Activated T-helper 17 cell treated with anti-CD3 and anti-CD28 coated beads, Interleukin-2, amount 50 U/mL, for 72 hours (primary cell): ENCODE results near the gene RING1. TPM values are rescaled to one million over a fixed set of nuclear protein-coding genes. Genes with fewer than 3 reads are reported as not detected.

Experiments used
- ATAC-seq: fragments of 150-1000 bp; cut with Tn5 transposase; replicated peaks from 2 replicates; pipeline ENCODE4 v1.10.0; 2021; ENCODE audit warnings: mild to moderate bottlenecking, moderate library complexity
- H3K27ac Mint-ChIP-seq: one replicate; pipeline ENCODE4 v1.8.0; 2022; ENCODE audit warnings: mixed read lengths
- H3K27me3 Mint-ChIP-seq: one replicate; pipeline ENCODE4 v1.8.0; 2022; ENCODE audit warnings: mixed read lengths
- H3K36me3 Mint-ChIP-seq: one replicate; pipeline ENCODE4 v1.8.0; 2022; ENCODE audit warnings: low read depth, mild to moderate bottlenecking, mixed read lengths
- H3K4me1 Mint-ChIP-seq: one replicate; pipeline ENCODE4 v1.8.0; 2022; ENCODE audit warnings: mixed read lengths
- H3K4me3 Mint-ChIP-seq: one replicate; pipeline ENCODE4 v1.8.0; 2022; ENCODE audit warnings: mild to moderate bottlenecking, mixed read lengths
- H3K9me3 Mint-ChIP-seq: one replicate; pipeline ENCODE4 v1.8.0; 2022; ENCODE audit warnings: mixed read lengths
- total RNA-seq, 2 donors: library from RNA; stranded (reverse); gene quantifications; one replicate each; pipeline ENCODE4 v1.2.3, GENCODE V29; 2022

RING1 gene
- total RNA-seq, 2 donors from 2014 or later = 22.7 to 25.1 TPM

DNA sequence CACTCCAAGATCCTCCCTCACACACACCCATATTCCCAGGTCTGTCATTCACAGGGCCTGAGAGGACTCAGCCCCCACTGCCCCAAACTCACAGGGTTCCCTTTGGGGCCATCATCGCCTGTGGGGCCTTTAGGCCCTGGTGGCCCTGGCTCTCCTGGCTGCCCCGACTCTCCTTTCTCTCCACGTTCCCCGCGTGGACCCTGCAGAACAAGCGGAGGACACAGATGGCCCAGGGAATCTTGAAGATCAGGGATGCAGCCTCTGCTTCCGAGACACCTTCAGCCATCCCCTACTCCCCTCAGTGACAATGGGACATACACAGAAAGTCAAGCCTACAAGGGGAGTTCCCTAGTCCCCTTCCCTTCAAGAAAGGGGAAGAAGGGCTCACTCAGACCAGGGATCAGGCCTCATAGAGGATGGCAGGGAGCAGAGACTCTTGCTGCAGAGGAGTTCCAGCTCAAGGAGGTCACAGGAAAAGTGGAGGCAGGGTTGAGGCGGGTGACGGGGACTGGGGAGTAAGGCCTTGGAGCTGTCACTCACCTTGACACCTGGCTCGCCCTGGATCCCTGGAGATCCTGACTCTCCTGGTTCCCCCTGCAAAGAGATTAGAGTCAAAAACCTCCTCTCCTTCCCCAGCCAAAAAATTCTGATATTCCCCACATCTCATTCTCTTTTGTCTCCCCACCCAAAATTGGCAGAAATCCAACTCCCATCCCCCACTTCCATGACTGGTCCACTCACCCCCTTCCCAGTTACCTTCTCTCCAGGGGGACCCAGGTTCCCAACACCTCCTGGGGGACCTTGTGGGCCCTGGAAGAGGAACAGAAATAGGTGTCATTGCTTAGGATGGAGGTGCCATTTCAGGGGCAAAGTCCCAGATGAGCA, 38.8 kb upstream of the RING1 start:
- H3K27ac Mint-ChIP-seq = no peak overlapping the region
- peaks cover 3% of the 10 kb centered on the region for H3K27me3 Mint-ChIP-seq
- H3K4me1 Mint-ChIP-seq = no peaks in the 10 kb centered on the region
- no peaks in the 10 kb centered on the region for H3K36me3 Mint-ChIP-seq
- no peak for ATAC-seq
- H3K4me3 Mint-ChIP-seq = no peak overlapping the region
- no peaks in the 10 kb centered on the region for H3K9me3 Mint-ChIP-seq

DNA sequence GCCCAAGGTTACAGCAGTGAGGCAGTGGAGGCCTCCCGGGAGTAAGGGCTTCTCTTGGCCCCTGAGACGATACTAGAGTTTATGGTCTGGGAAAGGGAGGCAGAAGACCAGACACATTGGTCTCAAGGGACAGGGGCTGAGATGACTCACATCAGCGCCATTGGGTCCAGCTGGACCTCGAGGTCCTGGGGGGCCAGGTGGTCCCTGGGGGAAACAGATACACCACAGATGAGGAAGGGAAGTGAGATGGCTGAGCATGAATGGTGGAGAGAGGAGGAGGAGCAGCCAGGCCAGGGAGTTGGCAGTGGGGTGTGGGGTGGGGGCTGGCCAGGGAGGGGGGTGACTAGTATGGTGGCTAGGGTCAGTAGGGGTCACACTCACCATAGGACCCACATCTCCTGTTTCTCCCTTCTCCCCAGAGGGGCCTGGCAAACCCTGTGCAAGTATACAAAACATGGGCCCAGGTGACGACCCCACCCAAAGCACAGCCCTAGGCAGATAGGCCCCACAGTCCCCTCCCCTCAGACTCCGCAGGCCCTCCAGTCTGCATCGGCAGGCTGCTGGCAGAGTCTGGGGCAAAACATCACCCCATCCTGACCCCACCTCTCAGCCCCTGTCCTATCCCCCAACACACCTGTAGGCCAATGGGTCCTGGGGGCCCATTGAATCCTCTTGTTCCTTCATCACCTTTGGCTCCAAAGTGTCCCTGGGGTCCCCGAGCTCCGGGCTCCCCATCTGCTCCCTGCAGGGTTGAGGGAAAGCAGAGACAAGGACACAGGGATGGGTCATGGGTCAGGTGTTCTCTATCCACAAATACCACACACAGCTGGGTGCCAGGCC, 37.9 kb upstream of the RING1 start:
- no peak for ATAC-seq
- Mint-ChIP-seq H3K9me3 (no peaks in the 10 kb centered on the region), H3K36me3 (no peaks in the 10 kb centered on the region), H3K27me3 (peaks cover 7% of the 10 kb centered on the region), H3K27ac (no peak overlapping the region), H3K4me3 (no peak overlapping the region), H3K4me1 (no peaks in the 10 kb centered on the region)

DNA sequence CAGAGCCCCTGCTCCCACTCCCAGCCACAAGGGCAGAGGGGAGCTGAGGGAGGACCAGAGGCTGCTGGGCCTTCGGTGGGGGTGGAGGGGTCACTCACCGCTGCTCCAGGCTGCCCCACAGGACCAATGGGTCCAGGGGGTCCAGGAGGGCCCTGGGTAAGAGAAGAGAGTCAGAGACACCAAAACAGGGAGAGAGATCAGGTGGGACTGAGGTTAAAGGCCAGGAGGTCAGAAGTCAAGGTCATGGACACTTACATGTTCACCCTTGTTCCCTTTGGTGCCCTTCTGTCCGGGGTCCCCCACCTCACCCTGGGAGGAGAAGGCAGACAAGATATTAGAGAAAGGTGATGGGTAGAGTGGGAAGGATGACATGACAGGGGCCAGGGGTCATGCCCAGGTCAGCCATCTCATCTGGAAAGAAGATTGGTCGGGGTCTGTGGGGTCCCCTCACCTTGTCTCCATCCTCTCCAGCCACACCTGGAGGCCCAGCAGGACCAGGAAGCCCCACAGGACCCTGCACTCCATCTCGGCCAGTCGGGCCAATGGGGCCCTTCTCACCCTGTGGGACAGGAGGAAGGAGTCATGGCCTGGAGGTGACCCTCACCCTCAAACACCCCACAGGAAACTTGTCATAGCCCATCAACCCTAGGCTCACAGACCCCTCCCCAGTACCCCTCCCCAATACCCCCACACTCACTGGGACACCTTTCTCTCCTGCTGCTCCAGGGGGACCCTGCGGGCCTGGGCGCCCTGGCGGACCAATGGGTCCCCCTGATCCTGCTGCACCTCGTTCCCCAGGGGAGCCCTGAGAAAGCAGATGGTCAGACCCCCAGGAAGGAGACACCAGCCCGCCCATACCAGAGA, 37.1 kb upstream of the RING1 start:
- Mint-ChIP-seq H3K4me1 (no peaks in the 10 kb centered on the region), H3K27me3 (peaks cover 12% of the 10 kb centered on the region), H3K4me3 (no peak overlapping the region), H3K36me3 (no peaks in the 10 kb centered on the region), H3K27ac (no peak overlapping the region), H3K9me3 (no peaks in the 10 kb centered on the region)
- no peak for ATAC-seq

DNA sequence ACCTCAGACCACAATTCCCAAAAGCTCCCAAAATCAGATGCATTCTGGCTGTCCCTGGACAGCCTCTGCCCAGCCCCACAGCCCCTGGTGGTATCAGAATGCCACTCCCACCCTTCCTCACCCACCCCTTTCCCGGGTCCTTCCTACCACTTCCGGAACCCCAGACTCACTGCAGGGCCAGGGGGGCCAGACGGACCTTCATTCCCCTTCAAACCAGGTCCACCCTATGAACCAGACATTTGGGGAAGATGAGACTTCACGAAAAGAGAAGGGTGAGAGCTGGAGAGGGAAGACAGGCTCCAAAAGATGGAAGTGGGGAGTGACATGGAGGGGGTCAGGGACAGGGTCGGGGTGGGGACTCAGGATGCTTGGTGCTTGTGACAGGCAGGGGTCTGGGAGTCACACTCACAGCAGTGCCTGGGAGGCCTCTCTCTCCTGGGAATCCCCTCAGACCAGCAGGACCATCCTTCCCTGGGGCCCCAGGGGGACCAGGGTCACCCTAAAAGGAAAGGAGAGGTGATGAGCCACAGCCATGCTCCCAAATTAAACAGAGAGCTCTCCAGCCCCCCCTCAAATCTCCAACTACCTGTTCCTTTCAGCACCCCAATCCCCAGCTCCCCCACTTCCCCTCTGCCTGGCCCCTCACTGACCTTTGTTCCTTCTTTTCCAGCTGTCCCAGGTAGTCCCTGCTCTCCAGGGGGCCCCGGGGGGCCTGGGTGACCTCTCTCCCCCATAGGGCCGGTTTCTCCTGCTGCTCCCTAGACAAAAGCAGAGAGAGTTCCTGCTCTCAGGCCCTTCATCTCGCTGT, 36.2 kb upstream of the RING1 start:
- Mint-ChIP-seq H3K4me1 (no peaks in the 10 kb centered on the region), H3K27ac (no peak overlapping the region), H3K36me3 (no peaks in the 10 kb centered on the region), H3K27me3 (peaks cover 12% of the 10 kb centered on the region), H3K9me3 (no peaks in the 10 kb centered on the region), H3K4me3 (no peak overlapping the region)
- no peak for ATAC-seq

DNA sequence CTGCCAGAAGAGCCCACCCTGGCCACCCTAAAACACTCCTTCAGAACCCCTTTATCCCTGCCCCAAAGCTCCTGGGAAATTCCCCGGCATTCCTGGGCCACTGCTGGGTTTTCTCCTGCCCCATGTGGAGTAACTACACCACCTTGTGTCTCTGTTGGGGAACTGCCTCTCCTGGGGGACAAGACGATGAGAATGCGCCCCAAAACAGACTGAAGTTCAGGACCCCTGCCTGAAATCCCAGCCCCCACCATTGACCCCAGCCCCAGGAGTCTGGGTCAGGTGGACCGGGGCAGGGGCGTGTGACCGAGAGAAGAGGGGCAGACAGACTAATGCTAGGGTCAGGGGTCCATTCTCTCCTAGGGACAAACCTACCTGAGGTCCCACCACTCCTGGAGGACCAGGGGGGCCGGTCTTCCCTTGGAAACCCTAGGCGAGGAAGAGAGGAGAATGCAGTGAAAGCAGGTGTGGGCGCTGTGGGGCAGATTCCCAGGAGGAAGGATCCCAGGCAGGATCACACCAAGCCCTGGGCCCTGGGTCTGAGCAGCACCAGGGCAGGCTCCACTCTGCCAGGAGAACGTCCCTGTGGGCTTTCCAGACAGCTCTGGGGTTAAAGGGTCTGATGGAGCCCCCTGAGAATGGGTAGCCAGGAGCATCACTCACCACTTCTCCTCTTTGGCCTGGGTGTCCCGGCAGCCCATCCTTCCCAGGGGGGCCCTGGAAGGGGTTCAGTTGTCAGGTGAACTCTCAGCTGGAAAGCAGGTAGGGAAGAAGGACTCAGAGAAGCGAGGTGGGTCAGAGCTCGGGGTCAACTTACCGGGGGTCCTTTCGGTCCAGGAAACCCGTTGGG, 35.4 kb upstream of the RING1 start:
- Mint-ChIP-seq H3K27me3 (peaks cover 12% of the 10 kb centered on the region), H3K4me1 (no peaks in the 10 kb centered on the region), H3K27ac (no peak overlapping the region), H3K36me3 (no peaks in the 10 kb centered on the region), H3K9me3 (no peaks in the 10 kb centered on the region), H3K4me3 (no peak overlapping the region)
- ATAC-seq = no peak

DNA sequence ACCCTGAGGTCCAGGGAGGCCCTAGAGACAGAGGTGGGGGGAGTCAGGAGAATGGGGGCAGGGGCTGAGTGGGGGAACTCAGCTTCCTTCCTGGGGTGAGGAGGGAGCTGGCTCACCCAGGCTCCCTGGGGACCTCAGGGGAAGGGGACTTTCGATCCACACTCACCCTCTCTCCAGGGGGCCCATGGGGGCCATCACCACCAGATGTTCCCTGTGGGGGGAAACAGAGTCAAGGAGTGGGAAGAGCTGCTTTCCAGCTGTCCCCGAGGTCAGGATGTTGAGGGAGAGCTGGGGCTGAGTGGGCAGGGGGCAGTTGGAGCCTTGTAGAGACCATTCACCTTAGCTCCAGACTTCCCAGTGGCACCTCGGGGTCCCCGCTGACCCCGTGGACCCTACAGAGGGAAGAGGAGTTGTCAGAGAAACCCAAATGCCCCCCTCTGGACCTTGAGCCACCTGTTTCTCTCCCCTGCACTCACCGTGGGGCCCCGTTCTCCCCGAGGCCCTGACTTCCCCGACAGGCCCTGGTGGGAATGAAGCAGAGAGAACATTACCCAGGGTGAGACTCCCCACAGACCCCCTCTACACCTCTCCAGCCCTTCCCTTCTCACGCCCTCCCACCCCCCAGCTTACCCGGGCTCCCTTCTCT, 34.6 kb upstream of the RING1 start:
- H3K27ac Mint-ChIP-seq = no peak overlapping the region

DNA sequence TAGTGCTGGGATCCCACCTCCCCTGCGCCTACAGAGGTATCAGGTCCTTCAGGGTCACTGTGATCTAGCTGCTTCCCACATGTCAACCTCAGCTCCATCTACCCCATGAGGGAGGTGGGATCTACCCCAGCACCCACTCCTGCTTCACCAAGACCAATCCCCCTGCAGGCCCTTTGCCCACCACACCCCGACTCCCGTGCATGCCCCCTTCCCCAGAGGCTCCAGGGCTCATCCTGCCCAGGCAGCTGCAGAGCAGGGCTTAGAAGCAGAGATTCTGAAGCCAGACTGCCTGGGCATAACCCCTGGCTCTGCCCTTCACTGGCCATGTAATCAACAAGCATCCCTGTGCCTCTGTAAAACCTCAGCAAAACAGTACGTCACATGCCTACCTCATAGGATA, 33.5 kb upstream of the RING1 start:
- no peak for ATAC-seq
- H3K27me3 Mint-ChIP-seq = peaks cover 12% of the 10 kb centered on the region
- no peaks in the 10 kb centered on the region for H3K9me3 Mint-ChIP-seq
- H3K4me3 Mint-ChIP-seq = no peak overlapping the region
- H3K36me3 Mint-ChIP-seq = no peaks in the 10 kb centered on the region
- no peaks in the 10 kb centered on the region for H3K4me1 Mint-ChIP-seq
- peak overlapping the region; percentile 25 for H3K27ac Mint-ChIP-seq

More for the DNA sequence above, 34.6 kb upstream of the RING1 start:
- H3K4me1 Mint-ChIP-seq = no peaks in the 10 kb centered on the region
- H3K36me3 Mint-ChIP-seq = no peaks in the 10 kb centered on the region
- no peak for ATAC-seq
- peaks cover 12% of the 10 kb centered on the region for H3K27me3 Mint-ChIP-seq
- H3K9me3 Mint-ChIP-seq = no peaks in the 10 kb centered on the region
- H3K4me3 Mint-ChIP-seq = no peak overlapping the region

DNA sequence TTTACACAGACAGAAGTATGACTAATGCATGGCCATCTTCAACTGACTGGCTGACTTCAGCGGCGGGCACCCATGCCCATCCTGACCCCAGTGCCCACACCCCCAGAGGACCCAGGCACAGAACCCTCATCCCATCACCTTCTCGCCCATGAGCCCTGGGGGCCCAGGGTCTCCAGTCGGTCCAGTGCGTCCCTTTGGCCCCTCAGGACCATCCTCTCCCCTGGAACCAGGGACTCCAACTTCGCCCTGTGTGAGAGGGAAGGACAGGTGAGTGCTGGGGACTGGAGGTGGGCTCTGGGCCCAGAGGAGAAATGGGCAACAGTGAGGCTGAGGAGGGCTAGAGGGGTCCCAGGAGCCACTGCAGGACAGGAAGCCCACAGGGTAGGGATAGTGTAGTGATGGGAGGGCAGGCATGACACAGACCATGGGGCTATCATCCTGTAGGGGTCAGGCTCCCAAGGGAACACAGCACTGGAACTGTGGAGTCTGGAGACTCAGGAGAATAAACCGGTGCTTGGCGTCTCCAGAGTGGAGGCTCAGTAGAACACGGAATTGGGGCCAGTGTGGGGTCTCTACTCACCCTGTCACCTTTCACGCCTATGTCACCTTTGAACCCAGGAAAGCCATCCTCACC, 32.7 kb upstream of the RING1 start:
- Mint-ChIP-seq H3K9me3 (no peaks in the 10 kb centered on the region), H3K4me3 (no peak overlapping the region)
- no peak for ATAC-seq

DNA sequence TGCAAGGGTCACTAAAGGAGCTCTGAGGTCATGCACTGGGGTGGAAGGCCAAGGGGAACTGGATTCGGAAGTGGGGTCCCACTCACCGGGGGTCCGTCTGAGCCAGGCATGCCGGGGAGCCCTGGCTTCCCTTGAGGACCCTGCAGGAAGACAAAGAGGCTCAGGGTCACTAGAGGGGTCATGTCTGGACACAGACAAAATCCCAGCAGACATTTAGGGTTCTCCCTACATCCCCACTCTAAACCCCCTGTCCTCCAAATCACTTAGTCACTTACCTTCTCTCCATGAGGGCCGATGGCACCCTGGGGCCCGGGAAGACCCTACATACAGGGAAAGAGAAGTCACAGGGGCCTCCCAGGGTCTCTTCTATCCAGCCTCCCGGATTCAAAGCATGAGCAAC, 31.4 kb upstream of the RING1 start:
- Mint-ChIP-seq H3K4me3 (no peak overlapping the region), H3K9me3 (no peaks in the 10 kb centered on the region), H3K36me3 (no peaks in the 10 kb centered on the region), H3K4me1 (no peaks in the 10 kb centered on the region), H3K27me3 (peaks cover 12% of the 10 kb centered on the region), H3K27ac (no peak overlapping the region)
- ATAC-seq = no peak

More for the DNA sequence above, 32.7 kb upstream of the RING1 start:
- no peaks in the 10 kb centered on the region for H3K4me1 Mint-ChIP-seq
- H3K27ac Mint-ChIP-seq = peak overlapping the region; percentile 25
- no peaks in the 10 kb centered on the region for H3K36me3 Mint-ChIP-seq
- H3K27me3 Mint-ChIP-seq = peaks cover 12% of the 10 kb centered on the region

DNA sequence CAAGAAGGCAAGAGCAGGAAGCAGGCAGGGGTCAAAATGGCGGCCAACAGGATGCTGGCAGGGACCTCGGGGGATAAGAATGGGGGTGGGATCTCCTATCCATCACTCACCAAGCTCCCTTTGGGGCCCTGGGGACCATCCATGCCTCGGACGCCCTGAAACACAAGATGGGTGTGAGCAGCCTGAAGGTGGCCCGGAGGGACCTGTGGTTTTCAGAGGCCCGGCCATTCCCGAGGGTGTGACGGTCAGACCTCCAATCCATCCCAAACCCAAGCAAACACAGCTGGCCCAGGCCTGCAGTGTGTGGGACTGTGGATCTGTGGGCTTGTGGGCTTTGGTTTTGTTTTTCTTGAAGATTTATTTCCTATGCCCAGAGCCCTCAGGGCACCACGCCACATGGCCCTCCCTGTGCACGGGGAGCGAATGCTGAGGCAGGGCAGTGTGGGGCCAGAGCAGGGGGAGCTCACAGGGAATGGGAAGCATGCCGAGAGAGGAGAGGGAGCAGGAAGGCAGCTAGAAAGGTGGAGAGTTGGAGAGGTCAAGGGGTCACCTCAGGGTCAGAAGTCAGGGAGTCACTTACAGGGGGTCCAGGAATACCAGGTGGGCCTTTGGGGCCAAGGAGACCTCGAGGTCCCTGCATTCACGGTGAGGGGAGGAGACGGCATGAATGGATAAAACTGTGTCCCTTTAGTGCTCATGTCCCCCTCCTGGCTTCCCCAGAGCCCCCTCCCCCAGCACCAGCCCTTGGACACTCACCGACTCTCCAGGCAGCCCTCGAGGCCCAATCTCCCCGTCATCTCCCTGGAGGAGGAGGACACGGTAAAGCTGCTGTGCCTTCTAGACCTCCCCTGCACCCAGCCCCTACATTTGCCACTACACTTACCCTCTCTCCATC, 30.5 kb upstream of the RING1 start:
- H3K4me3 Mint-ChIP-seq = no peak overlapping the region
- peaks cover 2% of the 10 kb centered on the region for H3K4me1 Mint-ChIP-seq
- peaks cover 3% of the 10 kb centered on the region for H3K9me3 Mint-ChIP-seq
- ATAC-seq = no peak
- H3K27ac Mint-ChIP-seq = no peak overlapping the region
- no peaks in the 10 kb centered on the region for H3K36me3 Mint-ChIP-seq
- peaks cover 9% of the 10 kb centered on the region for H3K27me3 Mint-ChIP-seq

DNA sequence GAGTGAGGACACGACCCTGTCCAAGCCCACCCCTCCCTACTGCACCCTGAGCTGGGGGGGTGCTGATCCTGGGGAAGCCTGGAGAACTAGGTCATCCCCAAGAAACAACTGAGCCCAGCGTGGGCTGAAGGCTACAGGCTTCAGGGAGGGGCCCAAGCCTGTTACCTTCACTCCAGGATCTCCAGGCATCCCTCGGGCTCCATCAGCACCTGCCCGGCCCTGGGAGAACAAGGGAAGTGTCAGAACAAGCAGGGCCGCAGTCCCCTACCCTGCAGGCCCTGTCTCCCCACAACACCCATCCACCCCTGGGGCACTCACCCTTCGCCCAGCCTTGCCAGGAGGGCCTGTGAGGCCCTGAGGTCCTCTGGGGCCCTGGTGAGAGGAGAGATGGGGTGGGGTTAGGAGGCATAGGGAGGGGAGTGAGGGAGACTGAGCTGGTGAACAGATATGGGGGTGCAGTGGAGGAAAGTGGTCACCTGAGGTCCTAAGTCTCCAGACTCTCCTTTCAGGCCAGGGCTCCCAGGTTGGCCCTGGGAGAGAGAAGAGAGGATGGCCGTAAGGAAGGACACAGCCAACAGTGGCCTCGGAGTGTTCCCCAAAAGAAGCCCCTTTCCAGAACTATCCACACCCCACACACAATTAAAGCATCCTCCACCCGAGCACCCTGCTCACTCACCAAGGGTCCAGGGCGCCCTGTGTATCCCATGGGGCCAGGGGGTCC, 29.4 kb upstream of the RING1 start:
- Mint-ChIP-seq H3K27me3 (peaks cover 9% of the 10 kb centered on the region), H3K4me1 (peaks cover 14% of the 10 kb centered on the region), H3K27ac (no peak overlapping the region), H3K9me3 (peaks cover 14% of the 10 kb centered on the region), H3K36me3 (peaks cover 6% of the 10 kb centered on the region), H3K4me3 (no peak overlapping the region)
- no peak for ATAC-seq
